NK-92 treated with Interleukin-12 subunit alpha and Interleukin-12 subunit beta, amount 100 ng/mL, for 24 hours (cell line): ENCODE results near the gene HMG20A.

ENCODE experiments used
- DNase-seq: peaks from one replicate; lab custom pipeline; 2025; lab: John Stamatoyannopoulos, UW

HMG20A gene

DNA sequence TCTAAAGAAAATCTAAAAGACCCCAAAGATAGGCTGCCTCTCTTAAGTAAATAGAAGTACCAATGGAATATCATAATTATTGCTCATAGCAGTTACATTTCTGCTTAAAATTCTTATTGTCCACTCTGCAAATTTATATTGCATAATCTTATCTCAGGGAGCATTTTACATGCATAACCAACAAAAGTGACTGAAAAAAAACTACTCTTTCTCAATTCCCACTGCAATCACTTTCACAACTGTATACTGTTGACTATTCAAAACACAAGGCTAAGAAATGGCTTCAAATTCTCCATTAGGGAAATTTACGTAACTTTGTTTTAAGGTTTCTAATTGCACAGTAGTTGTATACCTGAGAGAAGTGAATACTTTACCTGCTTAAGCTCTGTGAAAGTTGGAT, 56.3 kb downstream of the HMG20A start:
- no peak for DNase-seq

DNA sequence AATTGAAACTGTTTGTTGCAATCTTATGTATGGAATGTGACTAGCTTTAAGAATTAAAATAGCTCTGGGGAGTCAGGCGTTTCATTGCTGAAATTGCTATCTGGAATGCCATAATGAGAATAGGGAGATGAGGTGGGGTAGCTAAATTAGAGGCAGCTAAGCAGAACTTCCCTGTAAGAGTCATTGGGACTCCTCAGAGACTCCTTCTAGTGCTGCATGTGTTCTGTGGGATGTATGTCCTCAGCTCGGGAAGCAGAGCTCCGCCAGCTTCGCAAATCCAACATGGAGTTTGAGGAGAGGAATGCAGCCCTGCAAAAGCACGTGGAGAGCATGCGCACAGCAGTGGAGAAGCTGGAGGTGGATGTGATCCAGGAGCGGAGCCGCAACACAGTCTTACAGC, 57.4 kb downstream of the HMG20A start:
- DNase-seq: no peak

DNA sequence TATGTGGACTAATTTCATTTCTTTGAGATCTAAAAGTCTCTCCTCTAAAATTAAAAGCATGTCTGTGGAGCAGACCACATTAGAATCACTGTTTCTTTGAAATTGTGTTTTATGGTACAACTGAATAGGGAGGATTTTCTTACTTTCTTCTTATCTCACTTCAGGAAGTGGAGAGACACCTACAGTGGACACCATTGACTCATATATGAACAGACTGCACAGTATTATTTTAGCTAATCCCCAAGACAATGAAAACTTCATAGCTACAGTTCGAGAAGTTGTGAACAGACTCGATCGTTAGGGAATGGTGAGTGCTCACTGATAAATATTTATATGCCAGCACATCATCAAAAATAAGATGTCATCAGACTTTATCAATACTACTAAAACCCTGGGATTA, 58.3 kb downstream of the HMG20A start:
- no peak for DNase-seq

DNA sequence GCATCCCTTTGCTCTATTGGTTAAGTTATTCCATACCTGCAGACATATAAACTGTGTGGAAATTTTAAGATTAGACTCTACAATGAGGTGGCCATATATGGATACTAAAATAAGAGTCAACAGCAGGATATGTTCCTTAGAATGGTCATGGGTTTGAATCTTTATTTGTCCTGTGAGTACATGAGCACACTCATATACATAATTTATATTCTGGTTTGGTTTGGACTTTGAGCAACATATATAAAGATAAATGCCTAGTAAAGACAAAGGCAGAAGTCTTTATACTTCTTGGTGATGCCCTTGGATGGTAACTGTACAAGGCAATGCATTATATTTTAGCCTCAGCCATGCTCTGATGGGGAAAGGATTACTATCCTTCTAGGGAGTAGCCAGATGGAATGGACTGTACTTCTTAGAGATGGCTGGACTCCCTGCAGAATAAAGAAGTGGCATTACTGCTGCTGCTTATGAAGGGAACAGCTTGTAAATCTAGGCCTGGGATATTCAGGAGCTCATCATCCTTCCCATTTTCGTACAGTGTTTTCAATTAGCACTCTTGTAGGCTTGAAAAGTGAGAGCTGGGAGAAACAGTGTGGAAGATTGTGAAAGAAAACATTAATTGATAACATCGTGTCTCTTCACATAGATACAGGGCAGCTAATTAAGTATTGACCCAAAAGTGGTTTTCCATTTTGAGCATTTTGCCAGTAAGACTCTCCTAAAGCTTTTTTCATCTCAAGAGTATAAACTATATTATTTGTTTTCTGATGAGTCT, 60.4 kb downstream of the HMG20A start:
- DNase-seq: no peak

DNA sequence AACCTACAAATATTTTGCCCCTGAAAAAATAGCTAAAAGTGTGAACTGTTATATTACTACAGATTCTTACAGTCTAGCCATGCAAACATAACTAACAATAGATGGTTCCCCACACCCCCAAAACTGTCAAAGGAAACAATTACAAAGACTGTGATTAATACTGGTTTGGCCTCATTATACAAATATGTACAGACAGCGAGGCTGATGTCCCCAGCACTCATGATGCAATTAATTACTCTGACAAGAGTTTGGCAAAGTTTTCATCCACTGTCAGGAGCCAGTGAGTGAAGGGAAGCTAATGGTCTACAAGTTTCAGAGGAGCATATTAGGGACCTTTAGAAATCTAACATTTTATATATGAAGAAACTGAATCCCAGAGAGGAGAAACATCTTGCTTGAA, 61.0 kb downstream of the HMG20A start:
- no peak for DNase-seq

DNA sequence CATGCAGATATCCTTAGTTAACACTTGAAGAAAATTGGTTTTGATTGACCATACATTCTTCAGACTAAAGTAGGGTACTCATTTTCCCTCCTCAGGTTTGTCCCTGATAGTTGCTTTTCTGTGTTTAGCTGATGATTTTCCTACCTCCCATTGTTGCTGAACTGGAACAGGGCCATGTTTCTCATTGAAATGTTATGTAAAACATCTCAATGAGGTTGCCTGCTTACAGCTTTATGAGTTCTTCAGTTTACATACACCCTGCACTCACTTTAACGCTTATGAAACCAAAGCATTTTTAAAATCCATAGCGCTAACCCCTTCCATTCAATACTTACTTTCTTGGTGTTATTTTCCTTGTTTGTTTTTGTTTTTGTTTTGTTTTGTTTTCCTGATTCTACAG, 61.9 kb downstream of the HMG20A start:
- no peak for DNase-seq

DNA sequence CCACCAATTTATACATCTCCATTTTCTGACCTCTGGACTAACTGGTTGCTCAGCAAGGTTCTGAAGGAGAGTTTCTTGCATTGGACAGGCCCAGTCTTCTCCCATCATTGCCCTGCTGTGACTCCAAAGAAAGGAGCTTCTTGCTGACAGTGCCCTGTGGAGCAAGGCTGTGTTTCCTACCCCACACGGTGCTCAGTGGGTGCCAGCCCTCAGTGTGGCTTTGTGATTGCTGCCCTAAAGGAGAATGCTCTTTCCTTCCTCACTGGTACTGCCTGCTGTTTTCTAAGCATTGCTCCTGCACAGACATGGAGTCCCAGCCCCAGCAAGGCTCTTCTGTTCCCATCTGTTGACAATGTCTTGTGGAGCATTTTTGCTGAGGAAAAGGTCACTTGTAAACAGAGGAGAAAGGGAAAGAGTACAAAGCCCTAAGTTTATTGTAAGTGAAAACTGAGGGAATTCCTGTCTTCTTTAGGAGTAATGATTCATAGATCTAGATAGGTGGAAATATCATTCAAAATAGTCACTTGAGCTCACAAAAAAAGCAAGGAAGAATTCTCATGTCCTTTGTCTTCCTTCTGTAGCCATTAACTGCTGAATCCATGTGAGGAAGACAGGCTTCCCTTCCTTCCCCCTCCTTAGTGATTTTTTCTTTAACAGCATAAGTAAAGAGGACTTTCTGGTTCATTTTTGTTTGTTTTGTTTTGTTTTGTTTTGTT, 62.9 kb downstream of the HMG20A start:
- no peak for DNase-seq

DNA sequence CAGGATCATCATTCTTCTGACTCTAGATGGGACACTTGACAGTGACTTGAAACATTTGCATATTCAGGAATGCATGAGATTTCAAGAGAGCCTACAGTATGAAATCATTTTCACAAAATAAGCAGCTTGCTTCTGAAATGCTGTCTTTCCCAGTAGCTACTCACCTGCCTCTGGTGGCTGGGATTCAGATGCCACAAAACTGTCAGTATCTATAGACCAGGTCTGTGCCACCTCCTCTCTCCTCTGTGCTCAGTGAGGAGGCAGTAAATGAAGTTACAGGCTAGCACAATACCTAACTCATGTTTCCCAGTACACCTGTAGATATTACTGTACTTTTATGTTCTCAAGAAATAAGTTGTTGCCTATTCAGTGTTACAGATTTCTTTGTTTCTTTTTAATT, 64.3 kb downstream of the HMG20A start:
- no peak for DNase-seq

DNA sequence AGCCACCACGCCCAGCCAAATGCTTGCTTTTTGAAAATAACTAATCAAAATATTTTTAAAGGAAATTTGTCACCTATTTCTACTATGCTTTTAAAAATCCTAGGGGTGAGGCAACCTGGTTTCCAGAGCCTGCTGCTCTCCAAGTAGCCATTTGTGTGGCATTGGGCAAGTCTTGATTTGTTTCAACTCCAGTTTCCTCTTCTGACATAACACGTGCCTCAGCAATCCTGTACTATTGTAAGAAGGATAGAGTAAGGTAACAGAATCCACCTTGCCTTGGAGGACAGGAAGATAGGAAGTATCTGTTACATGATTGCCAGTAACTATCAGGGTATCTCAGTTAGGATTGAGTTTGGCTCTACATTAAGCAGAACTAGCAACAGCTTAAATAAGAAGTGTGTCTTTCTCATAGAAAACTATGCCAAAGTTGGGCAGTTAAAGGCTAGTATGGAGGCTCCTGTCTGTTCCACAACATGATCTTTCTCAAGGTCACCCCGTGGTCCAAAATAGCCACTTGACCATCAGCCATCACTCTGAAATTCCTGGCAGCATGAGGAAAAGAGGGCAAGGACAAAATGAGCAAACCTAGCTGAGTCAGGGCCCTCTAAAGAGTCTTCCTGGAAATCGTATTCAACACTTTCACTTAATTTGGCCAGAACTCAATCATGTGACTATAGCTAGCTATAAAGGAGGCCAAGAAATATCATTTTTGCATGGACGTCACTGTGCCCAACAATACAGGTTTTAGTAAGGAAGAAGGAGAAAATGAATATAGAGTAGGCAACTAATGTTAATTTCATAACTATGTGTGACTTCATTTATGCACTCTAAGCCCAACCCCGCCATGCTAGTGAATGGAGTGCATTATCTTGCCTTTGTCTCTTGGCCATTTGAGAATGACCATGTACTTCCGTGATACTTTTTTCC, 66.1 kb downstream of the HMG20A start:
- no peak for DNase-seq

DNA sequence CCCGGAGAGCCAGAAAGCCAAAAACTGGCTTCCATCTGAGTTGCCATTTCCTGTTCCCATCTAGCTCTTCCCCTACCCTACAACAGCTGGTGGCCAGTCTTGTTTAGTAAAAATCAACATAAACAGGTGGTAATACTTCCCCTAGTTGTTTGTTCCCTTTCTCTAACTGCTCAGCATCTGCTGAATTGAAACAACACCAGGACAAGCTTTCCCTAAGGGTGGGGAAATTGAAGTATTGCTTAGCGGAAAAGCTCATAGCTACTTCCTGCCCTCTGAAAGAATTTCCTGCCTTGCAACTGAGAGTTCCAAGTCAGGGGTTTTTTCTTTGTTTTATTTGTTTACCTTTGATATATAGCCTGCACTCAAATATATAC, 66.8 kb downstream of the HMG20A start:
- DNase-seq: no peak

DNA sequence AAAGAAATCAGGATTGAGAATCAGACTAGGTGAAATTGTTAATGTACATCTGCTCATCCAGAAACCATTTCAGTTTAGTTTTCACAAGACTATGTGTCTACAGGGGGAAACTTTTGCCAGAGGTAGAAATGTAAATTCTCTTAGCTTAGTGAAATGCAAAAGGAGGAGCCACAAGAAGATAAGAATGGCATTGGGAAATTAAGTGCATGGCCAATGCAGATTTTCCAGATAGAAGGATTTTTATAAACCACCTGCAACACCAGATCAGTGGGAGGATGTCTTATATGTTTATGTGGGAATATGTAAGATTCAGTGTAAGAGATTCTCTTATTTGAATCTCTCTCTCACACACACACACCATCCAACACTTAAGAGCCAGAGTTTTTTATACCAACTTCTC, 67.2 kb downstream of the HMG20A start:
- no peak for DNase-seq

DNA sequence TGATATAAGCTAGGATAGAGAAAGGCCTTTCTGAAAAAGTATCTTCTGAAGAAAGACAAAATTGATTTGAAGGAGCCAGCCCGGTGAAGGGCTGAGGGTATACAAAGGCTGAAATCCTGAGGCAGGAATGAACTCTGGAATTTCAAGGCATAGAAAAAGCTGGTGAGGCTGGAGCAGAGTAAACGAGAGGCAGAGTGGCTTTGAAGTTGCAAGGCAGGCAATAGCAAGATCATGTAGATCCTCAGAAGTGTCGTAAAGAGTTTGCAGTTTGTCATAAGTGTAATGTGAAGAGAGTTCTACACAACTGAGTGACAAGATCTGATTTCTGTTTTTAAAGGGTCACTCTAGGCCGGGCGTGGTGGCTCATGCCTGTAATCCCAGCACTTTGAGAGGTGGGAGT, 69.0 kb downstream of the HMG20A start:
- DNase-seq: no peak

DNA sequence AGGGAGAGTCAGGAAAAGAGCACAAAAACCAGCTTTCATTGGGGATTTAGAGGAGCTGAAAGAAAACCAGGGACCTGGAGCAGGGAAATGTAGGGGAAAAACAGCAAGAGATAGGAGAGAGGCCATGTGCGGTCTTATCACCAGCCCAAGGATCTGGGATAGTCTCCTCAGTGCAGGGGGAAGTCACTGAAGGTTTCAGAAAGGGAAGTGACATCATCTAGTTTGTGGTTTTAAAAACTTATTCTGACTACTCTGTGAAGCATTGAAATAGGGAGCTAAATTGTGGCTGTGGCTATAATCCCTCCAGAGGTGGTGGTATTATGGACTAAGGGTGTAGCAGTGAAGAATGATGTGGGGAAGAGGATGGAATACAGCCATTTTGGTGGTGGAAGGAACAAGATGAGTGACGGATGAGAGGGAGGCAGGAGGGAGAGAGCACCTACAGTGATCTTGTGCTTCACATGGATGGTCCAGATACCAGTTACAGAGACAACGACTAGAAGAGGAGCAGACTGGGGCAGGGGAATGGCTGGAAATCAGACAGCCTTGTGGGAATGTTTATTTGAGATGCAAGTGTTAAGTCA, 72.7 kb downstream of the HMG20A start:
- DNase-seq: no peak

DNA sequence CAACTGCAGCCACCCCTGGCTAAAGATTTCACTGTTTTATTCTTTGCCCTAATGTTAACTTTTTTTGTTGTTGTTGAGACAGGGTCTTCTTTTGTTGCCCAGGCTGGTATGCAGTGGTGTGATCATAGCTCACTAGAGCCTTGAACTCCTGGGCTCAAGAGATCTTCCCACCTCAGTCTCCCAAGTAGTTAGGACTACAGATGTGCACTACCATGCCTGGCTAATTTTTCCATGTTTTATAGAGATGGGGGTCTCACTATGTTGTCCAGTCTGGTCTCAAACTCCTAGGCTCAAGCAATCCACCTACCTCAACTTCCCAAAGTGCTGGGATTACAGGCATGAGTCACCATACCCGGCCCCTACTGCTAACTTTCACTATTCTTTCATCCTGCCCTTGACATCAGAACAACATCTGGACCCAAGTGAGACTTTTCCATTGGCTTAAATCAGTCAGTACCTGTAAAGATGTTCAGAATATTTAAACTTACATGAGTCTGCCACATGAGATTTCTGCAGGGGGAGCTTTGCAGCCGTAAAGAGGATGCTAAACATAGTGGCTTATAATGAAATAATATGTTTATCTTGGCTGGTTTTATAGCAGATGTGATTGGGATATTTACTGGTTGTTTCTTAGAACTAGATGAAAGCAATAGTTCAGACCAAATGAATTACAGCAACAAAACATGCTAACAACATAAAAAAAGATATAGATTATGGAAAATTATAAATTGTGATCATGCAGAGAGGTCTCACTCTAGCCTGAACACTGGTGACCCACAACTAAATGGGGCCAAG, 73.6 kb downstream of the HMG20A start:
- no peak for DNase-seq

DNA sequence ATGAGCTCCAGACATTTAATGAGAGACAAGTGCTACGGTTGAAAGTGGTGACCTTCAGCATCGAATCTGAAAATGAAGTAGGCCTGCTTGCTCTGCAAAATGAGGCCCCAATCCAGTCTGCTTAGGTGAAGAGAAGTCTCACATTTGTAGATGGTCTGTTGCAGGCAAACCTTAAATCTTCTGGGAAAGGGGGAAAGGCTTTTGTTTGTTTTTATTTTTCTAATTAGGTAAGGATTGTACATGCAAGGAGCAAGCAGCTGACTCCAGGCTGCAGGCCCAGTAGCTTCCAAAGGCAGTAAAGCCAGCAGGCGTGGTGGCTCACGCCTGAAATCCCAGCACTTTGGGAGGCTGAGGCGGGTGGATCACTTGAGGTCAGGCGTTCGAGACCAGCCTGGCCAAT, 74.3 kb downstream of the HMG20A start:
- DNase-seq: no peak

DNA sequence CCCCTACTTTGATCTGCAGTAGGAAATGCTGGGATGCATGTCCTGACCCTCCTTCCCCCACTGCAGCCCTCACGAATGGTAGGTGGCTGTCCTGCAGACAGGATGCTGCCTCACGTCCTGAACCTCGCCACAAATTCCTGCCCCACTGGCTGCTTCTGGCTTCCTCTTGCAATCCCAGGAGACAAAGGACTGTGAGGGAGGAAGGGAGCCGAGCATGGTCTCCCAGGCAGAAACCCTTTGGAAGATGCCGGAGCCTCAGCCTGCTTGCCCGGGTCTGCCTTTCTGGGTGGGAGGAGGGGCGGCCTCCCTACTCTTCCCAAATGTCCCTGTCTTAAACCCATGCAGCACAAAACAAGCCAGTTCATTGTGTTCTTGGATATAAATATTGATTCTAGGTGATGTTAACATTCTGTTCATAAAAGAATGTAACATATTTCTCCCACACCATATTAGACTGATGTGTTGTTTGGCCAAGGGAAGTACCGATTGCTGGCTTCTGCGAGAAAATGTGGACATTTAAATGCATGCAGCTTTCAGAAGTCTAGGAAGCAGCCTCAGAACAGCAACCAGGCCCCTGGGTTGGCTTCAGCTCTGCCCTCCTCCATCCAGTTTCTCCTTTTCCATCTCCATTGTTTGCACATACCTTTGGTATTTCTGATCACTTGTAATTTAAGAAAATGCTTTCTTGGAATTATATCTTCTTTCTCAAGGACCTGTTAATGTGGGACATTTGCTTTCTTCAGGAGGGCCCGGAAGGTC, 75.3 kb downstream of the HMG20A start:
- no peak for DNase-seq

DNA sequence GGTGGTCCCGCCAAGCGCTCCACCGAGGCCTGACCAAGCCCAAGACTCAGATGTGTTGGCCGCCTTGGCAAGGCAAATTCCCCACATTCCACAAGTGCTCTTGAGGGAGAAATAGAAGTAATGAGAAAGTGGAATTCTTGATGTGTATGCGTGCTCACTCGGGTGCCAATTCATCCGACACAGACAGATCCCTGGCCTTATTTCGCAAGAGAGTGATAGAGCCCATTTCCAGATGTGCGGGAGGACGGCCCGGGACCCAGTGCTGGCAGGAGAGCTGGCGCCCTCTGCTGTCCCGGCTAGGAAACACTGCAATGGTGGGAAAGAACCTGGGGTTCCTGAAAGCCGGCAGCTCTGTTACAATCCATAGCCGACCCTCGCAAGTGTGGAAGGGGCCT, 76.0 kb downstream of the HMG20A start:
- peak; percentile 38 for DNase-seq

DNA sequence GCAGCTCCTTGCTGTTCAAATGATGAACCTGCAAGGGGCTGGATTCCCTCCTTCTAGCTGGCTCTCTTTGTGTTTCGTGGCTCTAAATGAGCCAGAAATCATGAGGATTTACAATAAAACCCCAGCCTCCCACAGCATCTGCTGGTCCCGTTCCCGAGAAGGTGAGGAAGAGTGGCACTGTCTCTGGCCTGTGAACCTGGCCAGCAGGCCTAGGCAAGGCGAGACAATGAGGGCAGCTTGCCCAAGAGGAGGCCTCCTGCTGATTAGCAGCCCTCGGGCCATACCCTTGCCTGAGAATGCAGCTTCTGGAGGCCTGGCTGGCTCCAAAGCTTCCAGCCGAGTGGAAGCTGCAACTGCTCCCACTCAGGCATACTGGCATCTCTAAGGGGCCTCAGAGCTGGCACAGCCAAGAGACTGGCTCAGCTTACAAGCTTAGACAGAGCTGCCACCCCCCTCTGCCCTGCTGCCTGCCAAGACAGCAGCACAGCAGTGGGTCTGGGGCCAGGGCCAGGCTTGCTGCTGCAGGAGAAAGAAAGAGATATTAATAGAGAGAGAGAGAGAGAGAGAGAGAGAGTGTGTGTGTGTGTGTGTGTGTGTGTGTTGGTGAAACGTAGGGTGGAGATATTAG, 76.5 kb downstream of the HMG20A start:
- no peak for DNase-seq

DNA sequence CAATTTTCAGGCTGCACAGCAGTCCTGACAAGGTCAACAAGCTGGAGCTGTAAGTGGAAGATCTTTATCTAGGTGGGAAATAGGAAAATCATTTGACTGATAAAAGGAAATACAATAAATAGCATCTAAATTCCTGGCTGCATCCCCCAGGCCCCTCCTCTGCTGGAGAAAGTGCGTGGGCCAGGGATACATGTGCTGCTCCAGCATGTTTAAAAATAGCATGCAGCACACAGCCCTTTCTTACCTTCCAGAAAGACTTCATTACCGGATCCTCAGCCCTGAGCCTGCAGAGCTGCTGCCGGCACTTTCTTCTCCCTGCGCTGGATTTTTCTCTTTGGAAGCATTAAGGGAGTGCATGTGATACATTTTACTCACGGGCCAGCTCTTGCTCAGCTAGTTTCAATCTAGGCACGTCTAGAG, 77.3 kb downstream of the HMG20A start:
- DNase-seq: no peak

DNA sequence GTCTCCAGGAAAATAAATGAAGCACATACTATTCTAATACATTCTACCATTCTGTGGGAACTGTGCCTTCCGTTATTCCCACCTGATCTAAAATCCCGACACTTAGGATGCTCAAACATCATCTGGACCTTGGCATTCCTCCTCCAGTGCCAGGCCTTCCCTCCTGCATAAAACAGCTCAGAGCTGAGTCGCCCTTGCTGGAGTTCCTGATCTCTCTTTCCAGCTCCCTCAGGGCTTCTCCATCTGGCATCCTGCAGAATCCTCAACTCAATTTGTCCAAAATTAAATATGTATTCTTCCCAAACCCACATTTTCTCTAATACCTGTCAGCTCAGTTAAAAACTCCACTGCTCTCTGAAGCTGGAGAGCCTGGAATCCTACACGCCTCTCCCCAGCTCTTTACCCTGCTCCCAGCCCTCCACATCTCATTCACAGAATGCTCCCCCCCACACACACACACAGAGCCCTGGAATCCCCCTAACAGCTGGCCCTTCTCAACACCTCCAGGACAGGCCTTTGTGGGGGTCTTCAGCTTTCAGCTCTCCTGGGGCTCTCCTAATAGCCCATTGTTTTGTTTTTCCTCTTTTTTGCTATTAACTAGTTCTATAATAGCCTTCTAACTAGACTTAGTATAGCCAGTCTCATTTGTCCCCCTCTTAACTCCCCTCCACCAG, 78.5 kb downstream of the HMG20A start:
- DNase-seq: no peak
